ENCODE results near the gene KBTBD4. TPM values are rescaled to one million over a fixed set of nuclear protein-coding genes. Genes with fewer than 3 reads are reported as not detected.

The KBTBD4 gene
- total and polyA plus RNA-seq, 2 of the 13 experiments (the other 11 are each of a cell fraction or from before 2014, with no cell fraction given): 8.5 to 12.8 TPM

DNA sequence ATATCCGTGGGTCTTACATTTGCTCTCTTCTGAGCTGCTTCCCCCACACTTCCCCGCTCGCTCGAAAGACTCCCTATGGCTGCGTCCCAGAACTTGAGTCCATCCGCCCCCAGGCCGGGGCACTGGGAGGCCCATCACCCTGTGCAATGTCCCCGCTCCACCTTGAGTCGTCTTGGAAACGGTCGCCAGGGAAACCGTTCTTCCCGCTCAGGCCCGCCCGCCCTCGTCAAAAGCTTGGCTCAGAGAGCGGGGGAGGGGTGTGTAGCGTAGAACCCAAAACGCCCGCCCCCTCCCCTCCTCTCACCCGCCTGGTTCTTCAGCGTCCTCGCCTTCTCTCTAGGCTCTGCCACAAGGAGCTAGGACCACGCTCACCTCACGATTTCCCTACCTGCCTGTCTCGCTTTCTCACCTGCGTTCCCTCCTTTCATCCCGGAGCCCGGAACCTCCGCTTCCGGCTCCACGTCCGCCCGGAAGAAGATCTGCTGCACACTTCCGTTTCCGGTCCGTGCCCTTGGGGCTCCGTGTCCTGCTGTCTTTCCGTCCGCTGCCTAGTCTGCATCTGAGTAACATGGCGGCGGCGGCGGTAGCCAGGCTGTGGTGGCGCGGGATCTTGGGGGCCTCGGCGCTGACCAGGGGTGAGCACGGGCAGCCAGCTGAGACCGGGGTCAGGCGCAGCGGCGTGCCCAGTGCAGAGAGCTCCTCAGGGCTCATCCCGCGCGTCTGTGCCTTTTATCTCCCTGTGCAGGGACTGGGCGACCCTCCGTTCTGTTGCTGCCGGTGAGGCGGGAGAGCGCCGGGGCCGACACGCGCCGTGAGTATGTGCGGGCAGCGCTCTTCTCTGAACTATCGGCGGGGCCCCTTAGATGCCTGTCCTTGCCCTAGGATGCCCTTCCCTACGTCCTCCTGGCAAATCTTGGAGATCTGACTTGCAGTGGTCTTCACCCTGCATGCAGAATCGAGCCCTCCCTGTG is at the start of gene KBTBD4, which contains the start of gene NDUFS3 (continued):
- TF ChIP-seq, protein P1, sequence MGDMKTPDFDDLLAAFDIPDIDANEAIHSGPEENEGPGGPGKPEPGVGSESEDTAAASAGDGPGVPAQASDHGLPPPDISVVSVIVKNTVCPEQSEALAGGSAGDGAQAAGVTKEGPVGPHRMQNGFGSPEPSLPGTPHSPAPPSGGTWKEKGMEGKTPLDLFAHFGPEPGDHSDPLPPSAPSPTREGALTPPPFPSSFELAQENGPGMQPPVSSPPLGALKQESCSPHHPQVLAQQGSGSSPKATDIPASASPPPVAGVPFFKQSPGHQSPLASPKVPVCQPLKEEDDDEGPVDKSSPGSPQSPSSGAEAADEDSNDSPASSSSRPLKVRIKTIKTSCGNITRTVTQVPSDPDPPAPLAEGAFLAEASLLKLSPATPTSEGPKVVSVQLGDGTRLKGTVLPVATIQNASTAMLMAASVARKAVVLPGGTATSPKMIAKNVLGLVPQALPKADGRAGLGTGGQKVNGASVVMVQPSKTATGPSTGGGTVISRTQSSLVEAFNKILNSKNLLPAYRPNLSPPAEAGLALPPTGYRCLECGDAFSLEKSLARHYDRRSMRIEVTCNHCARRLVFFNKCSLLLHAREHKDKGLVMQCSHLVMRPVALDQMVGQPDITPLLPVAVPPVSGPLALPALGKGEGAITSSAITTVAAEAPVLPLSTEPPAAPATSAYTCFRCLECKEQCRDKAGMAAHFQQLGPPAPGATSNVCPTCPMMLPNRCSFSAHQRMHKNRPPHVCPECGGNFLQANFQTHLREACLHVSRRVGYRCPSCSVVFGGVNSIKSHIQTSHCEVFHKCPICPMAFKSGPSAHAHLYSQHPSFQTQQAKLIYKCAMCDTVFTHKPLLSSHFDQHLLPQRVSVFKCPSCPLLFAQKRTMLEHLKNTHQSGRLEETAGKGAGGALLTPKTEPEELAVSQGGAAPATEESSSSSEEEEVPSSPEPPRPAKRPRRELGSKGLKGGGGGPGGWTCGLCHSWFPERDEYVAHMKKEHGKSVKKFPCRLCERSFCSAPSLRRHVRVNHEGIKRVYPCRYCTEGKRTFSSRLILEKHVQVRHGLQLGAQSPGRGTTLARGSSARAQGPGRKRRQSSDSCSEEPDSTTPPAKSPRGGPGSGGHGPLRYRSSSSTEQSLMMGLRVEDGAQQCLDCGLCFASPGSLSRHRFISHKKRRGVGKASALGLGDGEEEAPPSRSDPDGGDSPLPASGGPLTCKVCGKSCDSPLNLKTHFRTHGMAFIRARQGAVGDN (CRISPR knock-in tag; IDR thresholded peaks at IDR 0.05): peak; percentile 93
- TF ChIP-seq, protein P2, sequence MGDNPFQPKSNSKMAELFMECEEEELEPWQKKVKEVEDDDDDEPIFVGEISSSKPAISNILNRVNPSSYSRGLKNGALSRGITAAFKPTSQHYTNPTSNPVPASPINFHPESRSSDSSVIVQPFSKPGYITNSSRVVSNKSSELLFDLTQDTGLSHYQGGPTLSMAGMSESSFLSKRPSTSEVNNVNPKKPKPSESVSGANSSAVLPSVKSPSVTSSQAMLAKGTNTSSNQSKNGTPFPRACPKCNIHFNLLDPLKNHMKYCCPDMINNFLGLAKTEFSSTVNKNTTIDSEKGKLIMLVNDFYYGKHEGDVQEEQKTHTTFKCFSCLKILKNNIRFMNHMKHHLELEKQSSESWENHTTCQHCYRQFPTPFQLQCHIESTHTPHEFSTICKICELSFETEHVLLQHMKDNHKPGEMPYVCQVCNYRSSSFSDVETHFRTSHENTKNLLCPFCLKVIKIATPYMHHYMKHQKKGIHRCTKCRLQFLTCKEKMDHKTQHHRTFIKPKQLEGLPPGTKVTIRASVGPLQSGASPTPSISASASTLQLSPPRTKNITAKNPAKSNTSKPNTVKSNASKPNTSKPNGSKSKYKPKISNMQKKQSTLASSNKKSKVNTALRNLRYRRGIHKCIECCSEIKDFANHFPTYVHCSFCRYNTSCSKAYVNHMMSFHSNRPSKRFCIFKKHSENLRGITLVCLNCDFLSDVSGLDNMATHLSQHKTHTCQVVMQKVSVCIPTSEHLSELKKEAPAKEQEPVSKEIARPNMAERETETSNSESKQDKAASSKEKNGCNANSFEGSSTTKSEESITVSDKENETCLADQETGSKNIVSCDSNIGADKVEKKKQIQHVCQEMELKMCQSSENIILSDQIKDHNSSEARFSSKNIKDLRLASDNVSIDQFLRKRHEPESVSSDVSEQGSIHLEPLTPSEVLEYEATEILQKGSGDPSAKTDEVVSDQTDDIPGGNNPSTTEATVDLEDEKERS (CRISPR knock-in tag; IDR thresholded peaks at IDR 0.05): no peak
- TF ChIP-seq ZBTB42 (CRISPR knock-in tag; IDR thresholded peaks at IDR 0.05): no peak
- TF ChIP-seq, protein P3, sequence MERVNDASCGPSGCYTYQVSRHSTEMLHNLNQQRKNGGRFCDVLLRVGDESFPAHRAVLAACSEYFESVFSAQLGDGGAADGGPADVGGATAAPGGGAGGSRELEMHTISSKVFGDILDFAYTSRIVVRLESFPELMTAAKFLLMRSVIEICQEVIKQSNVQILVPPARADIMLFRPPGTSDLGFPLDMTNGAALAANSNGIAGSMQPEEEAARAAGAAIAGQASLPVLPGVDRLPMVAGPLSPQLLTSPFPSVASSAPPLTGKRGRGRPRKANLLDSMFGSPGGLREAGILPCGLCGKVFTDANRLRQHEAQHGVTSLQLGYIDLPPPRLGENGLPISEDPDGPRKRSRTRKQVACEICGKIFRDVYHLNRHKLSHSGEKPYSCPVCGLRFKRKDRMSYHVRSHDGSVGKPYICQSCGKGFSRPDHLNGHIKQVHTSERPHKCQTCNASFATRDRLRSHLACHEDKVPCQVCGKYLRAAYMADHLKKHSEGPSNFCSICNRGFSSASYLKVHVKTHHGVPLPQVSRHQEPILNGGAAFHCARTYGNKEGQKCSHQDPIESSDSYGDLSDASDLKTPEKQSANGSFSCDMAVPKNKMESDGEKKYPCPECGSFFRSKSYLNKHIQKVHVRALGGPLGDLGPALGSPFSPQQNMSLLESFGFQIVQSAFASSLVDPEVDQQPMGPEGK (CRISPR knock-in tag; IDR thresholded peaks at IDR 0.05): peak; percentile 59
- no peak for TF ChIP-seq TCF7L2 (IDR thresholded peaks at IDR 0.05; ENCODE audit: low read depth, low read length)
- TF ChIP-seq, protein P4, sequence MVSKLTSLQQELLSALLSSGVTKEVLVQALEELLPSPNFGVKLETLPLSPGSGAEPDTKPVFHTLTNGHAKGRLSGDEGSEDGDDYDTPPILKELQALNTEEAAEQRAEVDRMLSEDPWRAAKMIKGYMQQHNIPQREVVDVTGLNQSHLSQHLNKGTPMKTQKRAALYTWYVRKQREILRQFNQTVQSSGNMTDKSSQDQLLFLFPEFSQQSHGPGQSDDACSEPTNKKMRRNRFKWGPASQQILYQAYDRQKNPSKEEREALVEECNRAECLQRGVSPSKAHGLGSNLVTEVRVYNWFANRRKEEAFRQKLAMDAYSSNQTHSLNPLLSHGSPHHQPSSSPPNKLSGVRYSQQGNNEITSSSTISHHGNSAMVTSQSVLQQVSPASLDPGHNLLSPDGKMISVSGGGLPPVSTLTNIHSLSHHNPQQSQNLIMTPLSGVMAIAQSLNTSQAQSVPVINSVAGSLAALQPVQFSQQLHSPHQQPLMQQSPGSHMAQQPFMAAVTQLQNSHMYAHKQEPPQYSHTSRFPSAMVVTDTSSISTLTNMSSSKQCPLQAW (CRISPR knock-in tag; IDR thresholded peaks at IDR 0.05): peak; percentile 96
- no peak for TF ChIP-seq ISL2 (CRISPR knock-in tag; IDR thresholded peaks at IDR 0.05)
- 0 out of 2 replicates have a peak, but pooled peaks have one; percentile 57 for TF ChIP-seq ZNF569 (CRISPR knock-in tag; IDR thresholded peaks at IDR 0.05; ENCODE audit: borderline replicate concordance)
- peak; percentile 34; the same call in 1 of the 2 replicates for TF ChIP-seq ZBTB21 (CRISPR knock-in tag; IDR thresholded peaks at IDR 0.05)
- TF ChIP-seq, protein P5, sequence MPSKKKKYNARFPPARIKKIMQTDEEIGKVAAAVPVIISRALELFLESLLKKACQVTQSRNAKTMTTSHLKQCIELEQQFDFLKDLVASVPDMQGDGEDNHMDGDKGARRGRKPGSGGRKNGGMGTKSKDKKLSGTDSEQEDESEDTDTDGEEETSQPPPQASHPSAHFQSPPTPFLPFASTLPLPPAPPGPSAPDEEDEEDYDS (CRISPR knock-in tag; IDR thresholded peaks at IDR 0.05): peak; percentile 64
- 0 out of 2 replicates have a peak, but pooled peaks have one; percentile 23 for TF ChIP-seq HES4 (CRISPR knock-in tag; IDR thresholded peaks at IDR 0.05; ENCODE audit: borderline replicate concordance)
- peak; percentile 88 for TF ChIP-seq MED13 (CRISPR knock-in tag; IDR thresholded peaks at IDR 0.05)
- no peak; the same call in 1 of the 2 replicates for TF ChIP-seq ZNF672 (CRISPR knock-in tag; IDR thresholded peaks at IDR 0.05)
- TF ChIP-seq ZBTB7A (CRISPR knock-in tag; IDR thresholded peaks at IDR 0.05): peak; percentile 59; the same call in 1 of the 2 replicates
- peak; percentile 83 for TF ChIP-seq SALL1 (CRISPR knock-in tag; IDR thresholded peaks at IDR 0.05)
- peak; percentile 56 to 86; a peak in 3 of 4 replicates for TF ChIP-seq POLR2A (IDR thresholded peaks at IDR 0.05; ENCODE audit: insufficient read depth in 1 of 2, low read depth in 2 of 2, low read length in 2 of 2)
- 0 out of 2 replicates have a peak, but pooled peaks have one; percentile 48 for TF ChIP-seq MEIS1 (CRISPR knock-in tag; IDR thresholded peaks at IDR 0.05; ENCODE audit: borderline replicate concordance)
